NCI-H2171 treated with DMSO at 0.1 percent for 48 hours (cell line): ENCODE data around the gene PIEZO2.
"Not testable (repeated sequence)": the region's sequence is repeated elsewhere in the genome, so short reads cannot be mapped to it uniquely, and the experiment has no call there.

Source experiments
- DNase-seq: peaks from one replicate; lab custom pipeline; 2025; lab: John Stamatoyannopoulos, UW

PIEZO2 gene

DNA sequence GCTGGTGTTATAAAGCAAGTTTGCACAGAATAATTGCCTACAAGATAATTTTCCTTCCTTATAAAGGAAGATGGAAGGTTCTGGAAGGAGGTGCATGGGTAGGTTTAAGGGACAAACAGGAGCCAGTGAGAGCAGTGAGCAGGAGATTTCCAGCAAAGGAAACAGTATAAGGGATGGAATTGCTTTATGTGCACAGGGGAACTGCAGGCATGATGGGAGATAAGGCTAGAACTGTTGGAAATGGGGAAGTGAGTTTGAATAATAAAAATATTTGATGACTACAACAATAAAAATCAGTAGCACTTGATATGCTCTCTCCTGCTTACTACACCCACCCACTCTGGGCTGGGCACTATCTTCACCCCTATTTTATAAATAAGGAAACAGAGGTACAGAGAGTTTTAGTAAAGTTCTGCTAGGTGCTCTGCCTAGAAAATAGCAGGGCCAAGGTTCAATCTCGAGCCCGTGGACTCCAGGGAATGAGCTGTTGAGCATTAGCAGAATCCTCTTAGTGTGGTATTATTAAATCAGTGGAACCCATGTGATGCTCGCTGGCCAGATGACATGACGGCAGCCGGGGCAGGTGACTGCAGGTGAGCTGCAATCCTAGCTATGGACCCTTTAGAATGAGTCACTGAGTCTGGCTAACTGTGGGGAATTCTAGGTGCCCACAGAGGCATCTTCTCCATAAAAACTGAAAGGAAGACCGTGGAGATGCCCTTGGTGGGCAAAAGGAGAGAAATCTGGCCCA lies 302.5 kb downstream of the PIEZO2 start:
- no peak for DNase-seq

DNA sequence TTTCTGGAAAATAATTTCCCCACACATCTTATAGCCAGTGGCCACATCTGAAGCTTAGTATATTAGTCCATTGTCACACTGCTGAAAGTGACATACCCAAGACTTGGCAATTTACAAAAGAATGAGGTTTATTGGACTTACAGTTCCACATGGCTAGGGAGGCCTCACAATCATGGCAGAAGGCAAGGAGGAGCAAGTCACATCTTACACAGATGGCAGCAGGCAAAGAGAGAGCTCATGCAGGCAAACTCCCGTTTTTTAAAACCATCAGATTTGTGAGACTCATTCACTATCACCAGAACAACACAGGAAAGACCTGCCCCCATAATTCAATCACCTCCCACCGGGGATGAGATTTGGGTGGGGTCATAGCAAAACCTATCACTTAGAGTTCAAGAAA lies 303.3 kb downstream of the PIEZO2 start:
- not testable (repeated sequence) for DNase-seq

DNA sequence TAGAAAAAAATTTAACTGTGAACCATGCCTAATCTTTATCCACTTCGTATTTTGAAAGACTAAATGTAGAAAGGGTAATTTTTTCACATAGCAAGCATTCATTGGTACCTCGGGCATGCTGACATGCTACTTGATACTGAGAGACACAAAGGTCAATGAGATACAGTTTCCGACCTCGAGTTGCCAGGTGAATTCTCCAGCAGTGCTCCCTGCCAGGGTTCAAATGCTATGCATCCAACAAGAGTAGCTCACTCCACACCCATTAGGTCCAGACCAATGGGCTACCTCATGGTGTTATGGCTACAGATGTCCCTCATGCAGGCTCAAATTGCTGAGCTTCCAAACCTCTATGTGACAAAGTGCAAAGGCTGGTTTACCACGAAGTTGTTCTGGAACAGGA lies 305.8 kb downstream of the PIEZO2 start:
- DNase-seq = no peak

DNA sequence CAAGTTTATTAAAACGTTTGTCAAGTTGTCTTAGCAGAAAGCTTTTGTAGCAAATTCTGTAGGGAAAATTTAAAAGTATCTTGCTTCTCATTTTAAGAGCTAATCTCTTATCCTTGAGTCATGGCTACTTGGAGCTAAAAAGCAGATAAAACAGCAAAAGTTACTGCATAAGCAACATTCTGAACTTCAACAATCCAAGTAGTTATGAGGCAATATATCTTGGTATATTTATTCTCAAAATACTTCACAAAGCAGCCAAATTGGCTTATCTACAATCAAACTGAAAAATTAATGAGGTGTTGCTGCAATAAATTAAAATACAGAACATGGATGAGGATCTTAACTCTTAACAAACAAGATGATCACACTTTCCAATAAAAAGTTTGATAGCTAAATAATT lies 306.5 kb downstream of the PIEZO2 start:
- DNase-seq = no peak

DNA sequence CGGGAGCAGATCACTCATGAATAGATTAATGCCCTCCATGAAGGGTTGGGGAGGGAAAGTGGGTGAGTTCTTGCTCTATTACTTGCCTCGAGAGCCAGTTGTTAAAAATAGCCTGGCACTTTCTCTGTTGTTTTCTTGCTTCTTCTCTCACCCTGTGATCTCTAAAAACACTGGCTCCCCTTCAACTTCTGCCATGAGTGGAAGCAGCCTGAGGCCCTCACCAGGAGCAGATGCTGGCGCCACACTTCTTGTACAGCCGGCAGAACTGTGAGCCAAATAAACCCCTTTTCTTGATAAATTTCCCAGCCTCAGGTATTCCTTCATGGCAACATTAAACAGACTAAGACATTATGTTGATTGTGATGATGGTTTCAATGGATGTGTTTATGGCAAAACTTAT lies 307.0 kb downstream of the PIEZO2 start:
- DNase-seq = no peak

DNA sequence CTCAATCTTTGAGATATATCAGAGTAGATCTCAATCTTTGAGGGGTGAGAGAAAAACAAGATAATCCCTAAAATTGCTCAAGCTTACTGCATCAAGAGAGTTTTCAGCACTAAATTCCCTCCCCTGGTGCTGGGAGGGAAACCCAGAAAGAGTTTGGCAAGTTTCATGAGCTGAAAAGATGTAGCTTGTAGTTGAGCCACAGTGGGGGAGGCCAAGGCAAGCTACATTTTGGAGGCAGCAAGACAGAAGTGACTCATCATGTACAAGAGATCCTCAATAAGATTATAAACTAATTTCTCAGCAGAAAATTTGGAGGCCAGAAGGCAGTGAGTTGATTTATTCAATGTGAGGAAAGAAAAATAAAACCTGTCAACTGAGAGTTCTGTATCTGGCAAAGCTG lies 308.2 kb downstream of the PIEZO2 start:
- DNase-seq = no peak

DNA sequence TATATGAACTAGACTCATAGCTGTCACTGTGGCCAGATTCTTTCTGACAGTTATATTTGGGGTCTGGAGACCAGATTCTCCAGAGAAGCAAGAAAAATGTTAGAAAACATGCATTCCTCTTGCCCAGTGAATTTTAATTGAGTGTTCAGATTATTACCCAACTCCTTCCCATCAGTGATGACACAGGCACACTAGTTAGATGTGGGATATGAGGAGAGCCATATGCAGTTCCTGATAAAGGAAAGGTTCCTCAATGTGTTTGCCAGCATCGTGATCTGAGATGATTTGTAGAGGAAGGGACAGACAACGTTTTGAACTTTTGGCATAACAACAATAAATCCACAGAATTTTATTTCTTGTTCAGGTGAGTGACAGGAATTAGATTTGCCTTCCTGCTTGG lies 308.6 kb downstream of the PIEZO2 start:
- no peak for DNase-seq

DNA sequence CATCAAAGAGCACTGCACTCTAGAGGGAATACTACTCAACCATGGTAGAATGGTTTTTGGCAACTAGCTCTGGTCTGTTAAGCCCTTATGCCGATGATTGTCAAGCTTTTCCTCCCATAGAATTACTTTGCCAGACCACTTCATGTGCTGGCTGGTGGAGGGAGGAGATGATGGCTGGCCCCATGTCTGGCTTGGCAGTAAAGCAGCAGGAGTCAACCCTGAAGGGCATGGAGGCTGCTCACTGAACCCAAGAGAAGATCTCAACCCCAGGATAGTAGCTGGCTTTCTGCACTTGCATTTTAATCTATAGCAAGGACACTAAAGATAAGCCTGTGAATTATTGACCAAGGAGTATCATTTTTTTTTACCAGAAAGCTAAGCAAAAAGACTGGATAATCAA lies 309.9 kb downstream of the PIEZO2 start:
- no peak for DNase-seq

DNA sequence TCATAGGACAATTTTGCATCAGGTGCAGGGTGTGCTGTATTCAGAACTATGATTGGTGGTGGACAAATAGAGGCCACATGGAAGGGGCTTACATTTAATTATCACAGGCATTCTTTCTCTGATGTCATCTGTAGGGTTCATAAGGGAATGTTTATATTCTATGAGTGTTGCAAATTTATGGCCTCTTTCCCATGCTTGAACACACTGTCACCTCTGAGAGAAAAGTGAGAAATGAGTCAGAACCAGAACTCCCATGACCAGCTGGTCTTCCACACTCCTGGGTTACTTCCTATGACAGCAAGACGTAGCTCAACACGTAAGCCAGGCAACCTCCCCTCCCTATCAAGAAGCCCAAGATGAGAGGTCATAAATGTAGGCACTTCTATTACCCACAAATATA lies 310.8 kb downstream of the PIEZO2 start:
- no peak for DNase-seq

DNA sequence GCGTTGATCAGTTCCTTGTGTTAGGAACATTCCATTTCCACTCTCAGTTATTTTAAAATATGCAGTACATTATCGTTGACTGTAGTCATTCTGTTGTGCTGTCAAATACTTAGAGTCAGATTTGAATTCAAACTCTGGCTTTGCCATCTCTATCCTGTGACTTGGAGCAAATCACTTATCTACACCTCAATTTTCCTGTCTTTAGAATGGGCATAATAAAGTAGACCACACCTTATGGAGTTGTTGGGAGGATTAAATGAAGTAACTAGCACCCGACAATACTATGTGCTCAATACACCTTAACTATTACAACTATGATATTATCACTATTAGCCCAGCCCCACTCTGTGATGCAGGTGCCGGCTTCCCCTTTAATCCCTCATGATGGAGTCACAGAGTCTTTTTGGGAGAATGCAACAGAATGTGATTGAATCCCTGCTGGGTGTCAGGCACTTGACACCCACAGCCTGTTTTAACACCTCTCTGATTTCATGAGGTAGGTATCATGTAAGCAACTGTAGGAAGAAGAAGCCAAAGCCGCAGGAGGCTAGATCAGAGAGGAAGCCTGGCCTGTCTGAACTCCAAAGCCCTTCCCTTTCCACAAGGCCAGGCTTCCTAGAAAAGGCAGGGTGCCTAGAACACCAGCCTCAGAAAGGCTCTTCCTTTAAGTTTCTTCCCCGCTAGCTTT lies 315.1 kb downstream of the PIEZO2 start:
- no peak for DNase-seq

DNA sequence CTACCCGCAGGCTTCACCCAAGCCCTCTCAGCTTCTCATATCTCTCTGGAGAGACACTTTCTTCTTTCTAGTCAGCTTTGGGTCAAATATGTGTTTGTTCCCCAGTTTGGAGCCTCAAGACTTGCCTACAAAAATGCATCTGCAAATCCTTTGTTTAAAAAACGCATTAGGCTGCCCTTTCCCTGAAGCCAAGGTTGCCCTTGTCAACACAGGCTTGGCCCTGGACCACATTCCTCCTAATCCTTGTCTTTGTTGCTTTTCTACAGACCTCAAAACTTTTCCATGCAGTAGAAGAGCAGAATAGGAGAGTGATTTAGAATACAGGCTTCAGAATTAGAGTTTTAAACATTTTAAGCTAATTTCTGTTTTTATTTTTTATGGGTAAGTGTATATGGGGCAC lies 315.7 kb downstream of the PIEZO2 start:
- DNase-seq = no peak

DNA sequence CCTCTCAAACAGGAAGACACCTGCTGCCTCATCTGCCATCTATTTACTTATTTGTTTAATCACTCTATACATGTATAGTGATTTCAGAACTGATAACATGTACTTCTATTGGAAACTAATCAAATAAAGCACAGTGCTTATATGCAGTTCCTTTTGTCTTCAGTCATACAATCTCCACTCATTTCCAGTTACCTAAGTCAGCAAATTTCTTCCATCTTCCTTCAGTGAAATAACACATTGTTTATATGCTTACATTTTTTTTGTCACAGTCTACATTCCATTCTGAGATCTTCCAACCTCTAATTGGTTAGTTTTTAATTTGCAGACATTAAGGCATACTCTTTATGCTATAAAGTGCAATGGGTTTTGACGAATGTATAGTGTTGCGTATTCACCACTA lies 323.0 kb downstream of the PIEZO2 start:
- DNase-seq = no peak

DNA sequence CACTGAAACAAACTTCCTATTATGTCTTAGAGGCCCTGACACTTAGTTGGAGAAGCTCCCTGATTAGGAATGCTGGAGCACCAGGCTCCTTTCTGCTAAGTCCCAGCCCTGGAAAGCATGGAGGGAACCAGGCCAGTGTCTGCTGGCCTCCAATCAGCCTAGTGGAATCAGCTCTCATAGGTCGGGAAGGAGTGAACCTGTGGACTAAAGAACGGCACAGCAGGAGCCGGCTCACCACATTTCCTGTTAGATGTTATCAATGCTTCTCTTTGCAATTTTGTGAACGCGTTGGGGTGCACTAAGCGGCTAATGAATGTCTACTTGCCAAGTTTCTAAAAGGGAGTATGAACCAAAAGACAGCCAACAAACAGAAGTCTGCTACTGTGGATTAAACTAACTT lies 326.9 kb downstream of the PIEZO2 start:
- DNase-seq = no peak

DNA sequence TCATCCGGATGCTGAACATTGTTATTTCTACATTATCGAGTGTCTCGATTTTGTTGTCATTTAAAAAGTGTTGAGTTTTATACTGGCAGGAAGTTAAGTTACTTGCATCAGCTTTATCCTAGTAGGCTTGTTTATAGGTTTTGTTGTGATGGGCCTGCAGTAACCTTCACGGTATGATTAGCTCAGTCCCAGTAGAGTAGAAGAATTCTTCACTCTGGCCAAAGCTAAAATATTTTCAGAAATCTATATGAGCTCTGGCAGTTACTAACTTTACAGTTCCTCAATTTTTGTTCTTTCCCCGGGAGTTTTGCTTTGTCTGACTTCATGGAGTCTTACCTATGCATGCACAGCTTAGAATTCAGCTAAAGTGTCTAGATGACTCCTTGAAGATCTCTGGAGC lies 328.7 kb downstream of the PIEZO2 start:
- no peak for DNase-seq

DNA sequence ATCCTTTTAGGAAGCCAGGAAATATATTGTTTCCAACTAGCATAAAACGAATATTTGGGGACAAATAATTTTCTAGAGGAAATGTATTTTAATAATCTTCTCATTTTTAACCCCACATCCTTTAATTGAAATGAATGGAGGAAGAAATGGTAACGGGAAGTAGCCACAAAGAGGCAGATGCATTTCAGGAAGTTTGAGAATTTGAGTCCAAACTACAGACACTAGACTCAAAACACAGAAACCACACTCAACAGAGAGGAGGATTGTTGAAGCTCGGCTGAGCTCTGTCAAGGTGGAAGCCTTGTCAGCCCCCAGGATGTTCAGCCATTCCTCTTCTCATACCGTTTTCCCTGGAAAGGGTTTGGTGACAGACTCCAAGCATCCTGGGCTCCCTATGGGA lies 335.0 kb downstream of the PIEZO2 start:
- no peak for DNase-seq

DNA sequence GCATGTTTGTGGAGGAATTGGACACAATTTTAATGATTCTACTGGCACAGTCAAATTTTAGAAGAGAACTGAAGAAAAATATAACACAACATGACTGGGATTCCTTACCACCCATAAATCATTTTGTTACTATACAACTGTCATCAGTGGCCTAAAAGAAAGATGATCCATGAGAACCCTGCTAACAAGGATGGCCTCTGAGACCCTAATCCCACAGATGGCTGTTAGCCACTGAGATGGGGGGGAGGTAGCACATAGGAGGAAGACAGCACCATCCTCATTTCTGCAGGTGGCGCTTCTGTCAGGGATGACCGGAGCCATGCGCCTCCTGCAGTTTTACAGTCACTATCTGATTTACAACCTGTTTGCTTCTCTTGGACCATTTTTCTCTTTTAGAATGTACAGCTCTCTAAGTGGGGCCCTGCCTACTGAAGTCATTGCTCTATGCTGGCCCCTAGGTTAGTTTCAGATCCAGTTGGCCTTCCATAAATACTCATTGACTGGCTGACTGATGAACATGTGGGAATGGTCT lies 343.7 kb downstream of the PIEZO2 start:
- DNase-seq = no peak

DNA sequence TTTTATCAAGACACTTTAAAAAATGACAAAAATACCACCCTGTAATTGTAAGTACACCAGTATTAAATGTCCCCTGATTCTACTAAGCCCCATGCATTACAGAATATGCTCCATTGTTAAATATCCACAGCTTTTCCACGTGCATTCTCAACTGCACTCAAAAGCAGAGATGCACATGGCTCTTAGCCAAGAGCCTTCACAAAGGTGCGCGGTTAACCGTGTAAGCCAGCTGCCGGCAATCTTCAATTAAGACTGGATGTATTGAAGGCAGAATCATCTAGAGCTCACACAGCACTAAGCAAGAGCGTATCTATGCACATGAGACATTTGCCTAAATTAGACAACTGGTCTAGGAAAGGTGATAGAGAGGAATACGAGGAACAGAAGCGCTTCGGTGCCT lies 345.2 kb downstream of the PIEZO2 start:
- DNase-seq = peak; percentile 72

DNA sequence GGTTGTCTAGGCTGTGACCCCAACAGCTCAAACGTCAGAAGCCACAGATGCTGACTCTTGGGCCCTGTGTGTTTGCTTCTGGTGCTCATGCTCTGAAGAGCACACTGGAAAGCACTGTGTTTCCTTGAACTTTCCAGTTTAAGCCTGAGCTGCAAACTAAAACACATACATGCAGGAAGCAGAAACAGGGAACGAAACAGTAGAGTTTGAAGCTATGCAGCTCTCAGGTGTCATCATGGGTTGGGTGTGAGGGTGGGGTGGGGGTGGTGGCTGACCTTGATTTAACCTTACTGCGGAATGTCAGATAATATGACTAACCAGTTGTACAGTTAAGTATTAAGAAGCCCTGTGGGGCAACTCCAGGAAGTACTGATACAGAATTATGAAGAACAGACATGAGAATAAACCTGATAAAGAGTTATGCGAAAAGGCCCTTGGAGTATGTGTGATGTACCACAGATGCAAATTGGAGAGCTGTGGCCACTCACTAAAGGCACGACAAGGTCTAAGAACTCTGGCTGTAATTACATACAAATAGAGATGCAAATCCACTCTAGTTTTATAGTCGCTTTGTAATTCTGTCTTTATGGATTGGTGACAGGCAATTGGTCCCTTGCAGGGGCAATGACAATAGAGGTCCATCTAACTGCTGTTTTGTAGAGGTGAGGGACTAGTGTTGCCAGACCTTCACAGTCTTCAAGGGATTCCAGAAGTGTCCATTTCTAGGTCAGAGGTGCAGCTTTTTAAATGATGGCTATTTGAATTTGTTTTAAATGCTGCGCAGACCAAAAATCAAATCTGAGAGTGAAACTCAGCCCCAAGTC lies 350.4 kb downstream of the PIEZO2 start:
- DNase-seq = no peak

DNA sequence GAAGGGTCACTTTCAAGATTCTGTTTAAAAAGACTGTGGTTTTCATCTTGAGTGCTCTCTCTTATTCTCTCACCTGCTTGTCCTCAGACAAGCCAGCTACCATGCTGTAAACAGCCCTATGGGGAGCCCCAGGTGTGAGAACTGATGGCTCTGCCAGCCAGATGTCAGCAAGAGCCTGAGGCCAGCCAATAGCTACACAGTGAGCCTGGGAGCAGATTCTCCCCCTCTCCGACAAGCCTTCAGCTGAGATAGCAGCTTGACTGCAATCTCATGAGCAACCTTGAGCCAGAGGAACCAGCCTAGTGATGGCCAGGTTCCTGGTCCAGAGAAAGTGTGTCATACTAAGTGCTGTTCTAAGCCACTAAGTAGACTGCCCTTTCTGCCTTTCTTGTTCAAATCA lies 351.5 kb downstream of the PIEZO2 start:
- peak; percentile 59 for DNase-seq

DNA sequence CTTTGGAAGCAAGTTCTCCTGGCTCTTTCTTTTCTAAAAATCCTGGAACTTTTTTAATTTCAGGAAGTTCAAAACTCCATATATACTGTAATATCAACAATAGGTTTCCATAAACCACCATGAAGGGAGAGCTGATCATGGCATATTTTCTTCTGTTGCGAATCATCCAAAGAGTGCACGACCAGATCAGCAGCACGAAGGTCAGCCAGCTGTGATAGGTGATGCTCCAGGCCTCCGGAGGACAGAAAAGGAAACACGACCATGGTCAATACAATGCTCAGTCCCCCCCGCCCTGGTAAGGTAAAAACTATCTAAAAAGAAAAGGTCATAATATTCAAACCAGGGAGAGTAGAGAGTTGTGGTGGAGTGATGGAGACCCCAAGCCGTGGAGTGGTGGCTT lies 354.6 kb downstream of the PIEZO2 start:
- DNase-seq = no peak

DNA sequence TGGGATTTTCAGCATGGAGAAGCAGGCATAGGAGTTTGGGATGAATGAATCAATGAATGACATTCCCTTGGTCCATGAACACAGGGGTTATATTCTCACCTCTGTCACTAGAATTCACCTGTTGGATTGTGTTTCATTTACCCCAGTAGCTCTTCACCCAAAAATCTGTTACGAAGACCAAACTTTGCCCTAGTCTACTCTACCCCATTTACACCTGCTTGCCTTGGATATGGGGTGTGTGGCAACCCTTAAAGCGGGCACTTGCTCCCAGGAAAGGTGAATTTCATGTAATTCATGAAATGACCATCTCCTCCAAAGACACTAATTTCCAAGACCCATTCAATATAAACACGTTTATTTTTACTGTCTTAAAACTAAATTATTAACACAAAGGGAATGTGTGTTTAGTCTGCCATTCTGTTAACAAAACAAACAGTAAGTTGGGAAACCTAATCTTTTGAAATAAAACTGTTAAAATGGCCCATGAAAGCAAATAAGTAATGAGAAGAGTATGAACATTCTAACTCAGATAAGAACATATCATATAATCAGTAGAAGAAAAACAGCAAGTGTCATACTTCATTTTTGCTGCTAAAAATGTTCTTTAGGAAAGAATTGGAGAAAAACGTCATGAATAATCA lies 355.5 kb downstream of the PIEZO2 start:
- no peak for DNase-seq

DNA sequence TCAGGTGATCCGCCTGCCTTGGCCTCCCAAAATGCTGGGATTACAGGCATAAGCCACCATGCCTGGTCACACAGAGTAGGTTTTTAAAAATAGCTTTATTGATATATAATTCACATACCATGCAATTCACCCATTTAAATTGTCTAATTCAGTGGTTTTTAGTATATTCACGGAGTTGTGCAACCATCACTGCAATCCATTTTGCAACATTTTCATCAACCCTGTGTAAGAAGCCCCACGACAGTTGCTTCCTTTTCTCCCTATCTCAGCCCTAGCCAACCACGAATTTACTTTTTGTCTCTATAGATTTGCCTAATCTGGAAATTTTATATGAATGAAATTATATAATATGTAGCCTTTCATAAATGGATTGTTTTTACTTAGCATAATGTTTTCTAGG lies 357.2 kb downstream of the PIEZO2 start:
- no peak for DNase-seq
